GDM1 (cell line): ENCODE measurements around the gene GLT1D1.
"Not testable (repeated sequence)": the region's sequence is repeated elsewhere in the genome, so short reads cannot be mapped to it uniquely, and the experiment has no call there.

ENCODE experiments used
- DNase-seq: peaks from one replicate; lab custom pipeline; 2025; lab: John Stamatoyannopoulos, UW

GLT1D1 gene

DNA sequence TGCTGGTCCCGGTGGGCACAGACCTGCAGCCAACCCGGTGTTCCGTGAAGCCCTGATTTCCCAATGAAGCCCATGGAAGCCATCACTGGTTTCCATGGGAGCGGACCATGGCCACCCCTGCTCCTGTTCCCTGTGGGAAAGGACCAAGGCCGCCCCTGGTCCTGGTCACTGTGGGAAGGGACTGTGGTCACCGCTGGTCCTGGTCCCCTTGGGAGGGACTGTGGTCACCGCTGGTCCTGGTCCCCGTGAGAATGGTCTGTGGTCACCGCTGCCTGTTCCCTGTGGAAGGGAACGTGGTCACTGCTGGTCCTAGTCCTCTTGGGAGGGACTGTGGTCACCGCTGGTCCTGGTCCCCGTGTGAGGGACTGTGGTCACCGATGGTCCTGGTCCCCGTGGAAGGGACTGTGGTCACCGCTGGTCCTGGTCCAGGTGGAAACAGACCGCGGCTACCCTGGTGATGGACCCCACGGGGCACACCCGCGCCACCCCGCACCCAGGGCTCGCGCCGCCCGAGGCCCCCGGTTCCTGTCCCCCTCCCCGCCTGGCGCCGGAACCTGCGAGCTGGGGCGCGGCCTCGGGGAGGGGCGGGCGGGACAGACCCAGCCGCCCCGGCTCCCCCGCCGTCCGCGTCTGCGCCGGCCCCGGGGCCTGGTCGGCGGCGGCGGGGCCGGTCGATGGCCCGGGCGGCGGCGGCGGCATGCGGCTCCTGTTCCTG lies at the start of gene GLT1D1:
Gene GLT1D1 (plus strand): TSS at position 594 of the 715 bp plus-strand sequence. CDS start 104 bp downstream, at position 698.
- no peak for DNase-seq

DNA sequence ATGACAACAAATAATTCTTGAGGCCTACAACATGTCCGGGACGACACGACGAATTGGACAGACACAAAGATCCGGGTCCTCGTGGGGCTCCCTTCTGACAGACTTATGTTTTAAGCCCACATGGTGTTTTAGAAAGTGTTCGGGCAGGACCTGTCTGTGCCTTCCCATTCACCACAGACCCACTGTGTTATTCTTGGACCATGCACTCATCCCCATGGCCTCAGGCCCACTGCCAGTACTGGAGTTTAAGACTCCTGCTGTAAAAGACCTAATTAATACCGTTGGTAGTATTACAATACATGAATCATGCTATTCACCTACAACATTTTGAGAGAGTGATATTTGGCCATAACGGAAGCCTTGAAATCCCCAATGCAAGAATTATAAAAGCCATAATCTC lies 49.5 kb upstream of the GLT1D1 start:
- no peak for DNase-seq

DNA sequence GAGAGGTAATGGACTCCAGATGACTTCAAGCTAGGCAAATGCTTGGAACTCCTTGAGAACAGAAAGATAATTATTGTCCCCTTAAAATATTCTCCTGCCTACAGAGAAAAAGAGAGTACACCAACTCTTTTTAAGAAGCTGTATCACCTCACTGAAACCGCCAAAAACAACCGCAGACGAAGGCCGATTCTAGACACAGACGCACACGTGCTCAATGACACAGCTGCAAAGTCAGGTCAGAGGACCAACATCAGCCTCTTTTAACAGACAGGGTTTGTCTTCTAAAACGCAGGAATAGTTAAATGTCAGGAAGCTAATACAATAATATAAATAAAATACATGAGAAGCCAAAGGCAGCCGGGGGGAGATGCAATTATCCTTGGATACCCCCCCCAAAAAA lies 48.5 kb upstream of the GLT1D1 start:
- no peak for DNase-seq

DNA sequence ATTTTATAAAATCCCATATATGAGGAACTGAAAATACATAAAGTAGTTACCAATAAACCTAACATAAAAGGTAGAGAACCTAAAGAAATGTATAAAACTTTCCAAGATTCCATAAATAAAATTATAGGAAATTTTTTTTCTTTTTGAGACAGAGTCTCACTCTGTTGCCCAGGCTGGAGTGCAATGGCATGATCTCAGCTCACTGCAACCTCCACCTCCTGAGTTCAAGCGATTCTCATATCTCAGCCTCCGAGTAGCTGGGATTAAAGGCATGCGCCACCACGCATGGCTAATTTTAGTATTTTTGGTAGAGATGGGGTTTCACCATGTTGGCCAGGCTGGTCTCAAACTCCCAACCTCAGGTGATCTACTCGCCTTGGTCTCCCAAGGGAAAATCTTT lies 47.9 kb upstream of the GLT1D1 start:
- DNase-seq = not testable (repeated sequence)

DNA sequence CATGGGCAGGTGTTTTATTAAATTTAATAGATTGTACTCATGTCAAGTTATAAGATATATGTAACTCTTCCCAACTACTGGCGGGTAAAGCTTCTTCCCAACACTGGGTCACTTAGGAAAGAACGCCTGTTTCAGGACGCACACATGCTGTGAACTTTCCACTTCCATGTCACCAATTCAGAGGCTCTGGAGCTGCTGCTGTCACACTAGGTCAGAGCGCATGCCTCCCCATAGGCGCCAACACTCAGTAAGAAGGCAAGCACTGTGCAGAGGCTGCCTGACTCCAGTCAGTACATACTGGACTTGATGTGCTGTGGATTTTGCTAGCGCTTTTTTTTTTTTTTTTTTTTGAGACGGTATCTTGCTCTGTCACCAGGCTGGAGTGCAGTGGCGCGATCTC lies 46.7 kb upstream of the GLT1D1 start:
- no peak for DNase-seq

DNA sequence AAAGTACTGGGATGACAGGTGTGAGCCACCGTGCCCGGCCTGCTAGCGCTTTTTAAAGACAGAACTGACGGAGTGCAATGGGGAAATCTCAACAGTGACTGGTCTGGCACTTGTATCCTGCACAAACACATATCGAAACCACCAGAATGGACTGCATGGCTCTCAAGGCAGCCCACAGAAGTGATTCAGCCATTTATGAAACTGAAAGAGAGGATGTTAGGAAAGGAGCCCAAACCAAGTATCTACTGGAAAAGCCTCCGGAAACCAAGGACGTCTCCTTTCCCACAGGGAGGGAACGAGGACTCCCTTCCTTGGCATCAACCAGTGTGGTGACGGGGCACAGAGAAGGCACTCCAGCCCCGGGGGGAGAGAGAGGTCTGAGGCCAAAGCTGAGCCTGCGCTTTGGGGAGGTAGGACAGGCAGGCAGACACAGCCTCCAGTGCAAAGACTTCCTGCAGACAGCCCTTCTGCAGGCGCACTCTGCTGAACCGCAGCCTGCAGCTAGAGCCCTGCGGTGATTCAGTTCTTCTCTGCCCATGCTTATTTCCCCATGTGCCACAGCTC lies 46.0 kb upstream of the GLT1D1 start:
- no peak for DNase-seq

DNA sequence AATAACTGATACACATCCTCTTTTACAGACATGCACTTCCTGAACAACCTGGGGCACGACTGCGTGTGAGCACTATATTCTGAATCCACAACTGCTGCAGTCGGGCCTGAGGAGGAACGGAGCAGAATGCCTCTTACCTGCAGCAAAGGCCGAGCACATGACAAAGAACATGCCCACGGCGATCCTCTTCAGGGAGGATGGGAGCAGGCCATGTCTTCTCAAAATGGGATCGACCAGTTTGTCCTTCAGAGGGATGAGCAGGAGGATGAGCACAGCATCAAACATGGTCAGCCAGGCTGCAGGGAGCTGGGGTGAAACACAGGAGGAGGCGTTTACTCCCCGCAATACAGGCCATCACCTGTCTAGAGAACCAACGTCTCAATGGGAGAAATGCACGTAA lies 44.6 kb upstream of the GLT1D1 start:
- no peak for DNase-seq

DNA sequence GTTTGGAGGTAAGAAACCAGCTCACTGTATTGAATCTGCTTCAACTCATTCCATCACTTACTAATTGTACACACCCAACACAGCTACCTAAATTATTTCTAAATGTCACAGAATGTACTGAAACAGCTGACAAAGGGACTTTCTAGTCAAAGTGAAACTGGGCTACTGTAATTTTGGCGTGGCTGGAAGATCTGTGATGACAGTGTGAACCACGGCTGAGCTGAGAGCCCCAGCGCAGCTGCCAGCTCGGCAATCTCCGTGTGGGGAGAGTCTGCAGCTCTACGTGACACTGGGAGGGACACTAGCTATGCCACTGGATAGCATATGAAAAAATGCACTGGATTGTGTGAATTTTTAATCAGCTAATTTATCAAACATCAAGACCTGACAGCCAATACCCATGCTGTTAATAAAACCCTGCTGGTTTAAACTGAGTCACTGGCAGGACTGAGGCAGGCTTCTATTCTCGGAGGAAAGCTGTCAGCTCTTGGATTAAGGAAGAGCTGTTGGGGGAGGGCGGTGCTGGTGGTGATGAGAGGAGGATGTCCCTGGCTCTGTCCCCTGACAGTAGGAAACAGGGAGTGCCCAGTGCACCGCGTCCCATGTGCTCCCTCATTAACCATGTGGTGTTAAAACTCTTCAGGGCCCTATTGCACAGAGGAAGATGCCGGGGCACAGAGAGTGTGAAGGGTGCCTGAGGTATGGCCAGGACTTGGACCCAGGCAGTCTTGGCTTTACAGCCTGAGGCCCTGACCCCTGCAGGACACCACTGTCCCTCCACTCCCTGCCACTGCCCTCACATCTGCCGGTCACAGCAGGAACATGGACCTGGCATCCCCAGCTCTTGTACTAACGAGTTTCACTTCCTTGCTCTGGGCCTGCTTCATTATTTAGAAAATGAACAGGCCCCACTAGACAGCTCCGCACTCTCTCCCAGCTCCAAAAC lies 42.8 kb upstream of the GLT1D1 start:
- DNase-seq = no peak

DNA sequence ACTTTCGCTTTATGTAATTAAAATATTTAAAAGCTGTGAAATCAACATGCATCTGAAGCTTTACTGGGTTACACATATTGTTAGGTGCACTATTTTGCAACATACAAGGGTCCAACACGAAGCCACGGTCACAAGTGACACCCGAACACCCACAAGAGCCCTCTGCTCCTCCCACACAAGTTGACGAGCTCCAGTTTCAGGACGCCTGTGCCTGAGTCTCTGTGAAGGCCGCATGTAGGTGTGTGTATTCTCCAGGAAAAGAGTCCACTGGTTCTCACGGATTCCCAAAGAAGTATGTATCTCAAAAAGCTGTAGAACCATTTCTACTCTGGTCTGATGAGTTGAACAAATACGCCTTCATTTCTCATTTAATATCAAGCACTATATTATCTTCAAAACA lies 41.5 kb upstream of the GLT1D1 start:
- DNase-seq = no peak

DNA sequence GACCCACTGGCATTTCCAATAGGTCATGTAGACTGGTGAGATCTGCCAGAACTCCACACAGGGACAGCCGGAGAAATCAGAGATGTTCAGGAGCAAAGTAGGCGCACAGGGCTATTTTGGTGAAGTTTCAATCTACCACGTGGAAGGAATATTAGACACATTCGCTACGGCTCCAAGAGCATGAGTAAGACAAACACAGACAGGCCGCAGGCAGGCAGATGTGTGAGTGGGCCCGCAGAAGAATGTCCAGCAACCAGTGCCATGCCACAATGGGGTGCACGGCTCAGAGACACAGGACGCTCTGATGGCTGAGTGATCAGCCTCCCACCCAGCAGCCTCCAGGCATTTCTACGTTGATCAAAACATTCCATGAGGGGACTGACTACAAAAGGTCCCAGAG lies 39.9 kb upstream of the GLT1D1 start:
- DNase-seq = no peak

DNA sequence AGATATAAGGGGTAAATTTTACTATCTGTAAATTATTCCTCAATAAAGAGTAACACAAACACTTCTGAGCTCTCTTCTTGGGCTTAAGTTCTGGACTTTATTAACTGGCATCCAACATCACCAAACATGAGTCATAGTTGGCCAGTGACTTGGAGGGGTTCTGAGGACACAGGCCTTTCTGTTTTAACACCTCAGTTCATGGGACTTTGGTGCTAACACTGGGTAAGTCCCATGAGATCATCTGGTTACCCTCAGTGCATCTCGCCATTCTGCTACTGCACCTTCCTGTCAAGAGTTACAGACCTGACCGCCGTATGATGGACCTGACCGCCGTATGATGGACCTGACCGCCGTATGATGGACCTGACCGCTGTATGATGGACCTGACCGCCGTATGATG lies 39.4 kb upstream of the GLT1D1 start:
- no peak for DNase-seq

DNA sequence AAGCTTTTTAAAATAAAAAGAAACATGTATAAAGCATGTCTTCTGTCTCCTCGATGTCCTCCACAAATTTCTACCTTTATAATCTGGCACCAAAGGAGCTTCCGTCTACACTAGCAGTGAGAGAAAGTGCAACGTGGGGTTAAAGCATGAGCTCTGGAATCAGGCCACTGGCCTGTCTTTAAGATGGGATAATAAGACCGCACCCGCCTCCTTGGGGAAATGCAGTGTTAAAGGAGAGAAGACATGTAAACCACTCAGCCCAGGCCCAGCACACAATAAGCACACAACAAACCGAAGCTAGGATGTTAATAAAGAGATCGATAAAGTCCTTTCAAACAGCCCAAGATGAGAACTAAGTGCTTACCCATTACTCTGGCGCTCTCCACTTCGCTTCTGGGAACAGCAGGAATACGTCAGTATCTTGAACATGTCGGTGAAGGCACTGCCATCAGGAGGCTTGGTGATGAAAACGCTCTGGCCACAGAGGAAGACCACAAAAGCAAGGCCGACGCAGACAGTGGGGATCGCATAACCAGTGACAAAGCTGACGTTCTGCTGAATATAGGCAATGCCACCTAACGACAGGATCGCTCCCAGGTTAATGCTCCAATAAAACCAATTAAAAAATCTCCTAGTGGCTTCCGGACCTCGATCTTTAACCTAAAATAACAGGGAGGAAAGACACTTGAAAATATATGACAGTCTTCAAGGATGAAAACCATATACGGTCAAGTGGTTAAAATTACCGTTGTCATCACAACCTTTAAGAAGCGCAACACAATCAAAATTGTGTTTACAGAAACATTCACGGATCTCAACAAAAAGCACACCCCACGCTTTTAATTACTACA lies 38.6 kb upstream of the GLT1D1 start:
- DNase-seq = no peak

DNA sequence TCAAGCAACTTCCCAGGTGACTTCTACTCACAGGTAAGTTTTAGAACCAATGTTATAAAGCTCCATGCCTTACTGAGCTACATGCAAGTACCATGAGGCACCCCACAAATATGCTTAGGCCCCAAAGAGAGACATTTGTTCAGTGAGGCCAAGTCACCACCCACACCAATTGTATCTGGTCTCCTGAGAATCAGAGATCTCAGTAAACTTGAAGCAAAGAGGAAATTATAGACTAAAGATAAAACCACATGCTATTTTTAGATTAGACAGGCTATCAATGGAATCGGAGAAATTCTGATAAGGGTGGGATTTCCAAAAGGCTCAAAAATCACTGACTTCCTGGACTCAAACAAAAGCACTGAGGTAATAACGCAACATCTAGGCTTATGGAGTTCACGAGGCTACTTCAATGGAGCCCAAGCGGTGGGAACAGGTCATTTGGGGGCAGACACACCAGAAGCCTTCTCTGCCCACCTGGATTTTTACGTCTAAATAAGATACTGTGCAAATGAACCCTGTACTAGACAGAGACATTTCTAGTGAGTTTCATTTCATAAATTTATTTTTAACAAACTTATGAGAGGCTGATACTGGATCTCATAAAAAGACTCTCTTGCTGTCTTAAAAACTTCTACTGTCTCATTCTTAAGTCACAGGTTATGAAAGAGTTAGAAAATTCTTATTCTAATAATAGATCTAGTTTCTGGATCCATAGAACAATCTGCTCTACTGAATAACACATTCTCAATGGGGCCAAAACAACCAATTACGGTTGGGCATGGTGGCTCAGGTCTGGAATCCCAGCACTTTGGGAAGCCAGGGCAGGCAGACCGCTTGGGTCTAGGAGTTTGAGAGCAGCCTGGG lies 37.3 kb upstream of the GLT1D1 start:
- no peak for DNase-seq

DNA sequence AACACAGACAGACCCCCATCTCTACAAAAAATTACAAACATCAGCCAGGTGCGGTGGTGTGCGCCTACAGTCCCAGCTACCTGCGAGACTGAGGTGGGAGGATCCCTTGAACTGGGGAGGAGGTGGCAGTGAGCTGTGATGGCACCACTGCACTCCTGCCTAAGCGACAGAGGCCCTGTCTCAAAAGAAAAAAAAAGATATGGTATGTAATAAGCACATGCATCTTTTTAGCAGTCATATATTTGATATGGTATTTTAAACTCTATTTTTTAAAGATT lies 36.7 kb upstream of the GLT1D1 start:
- no peak for DNase-seq

DNA sequence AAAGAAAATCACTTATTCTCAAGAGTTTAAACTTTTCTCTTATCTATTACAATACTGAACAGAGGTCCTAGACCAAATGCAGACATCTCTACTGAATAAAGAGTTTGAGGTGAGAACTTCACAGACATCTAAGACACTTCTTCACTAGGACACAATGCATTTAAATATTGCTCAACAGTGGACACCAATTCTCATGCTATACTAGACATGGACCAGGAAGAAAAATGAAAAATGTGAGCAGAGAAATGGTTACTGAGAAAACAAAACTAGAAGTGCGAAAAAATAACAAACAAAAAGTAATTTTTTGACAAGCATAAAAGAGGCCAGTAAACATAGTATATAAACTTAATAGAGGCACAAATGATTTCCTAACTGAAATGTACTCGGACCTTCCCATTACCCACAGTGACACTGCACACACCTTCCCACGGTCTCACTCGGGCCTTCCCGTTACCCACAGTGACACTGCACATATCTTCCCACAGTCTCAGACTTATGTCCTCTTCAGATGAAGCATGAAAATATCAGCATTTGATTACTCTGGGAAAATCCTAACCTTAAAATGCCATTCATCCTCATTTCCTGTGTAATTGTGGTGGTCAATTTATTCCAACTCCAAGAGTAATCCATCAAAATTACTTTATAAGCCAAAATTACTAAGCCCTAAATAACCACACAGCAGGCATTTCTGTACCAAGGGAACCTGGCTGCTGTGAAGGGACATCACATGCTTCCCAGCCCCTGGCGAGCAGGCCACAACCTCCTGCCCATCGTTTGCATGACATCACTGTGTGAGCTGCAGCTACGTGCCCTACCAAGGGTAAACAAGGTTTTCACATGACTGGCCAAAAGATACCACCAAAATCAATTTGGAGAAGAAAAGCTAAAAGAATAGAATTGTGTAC lies 35.9 kb upstream of the GLT1D1 start:
- no peak for DNase-seq

DNA sequence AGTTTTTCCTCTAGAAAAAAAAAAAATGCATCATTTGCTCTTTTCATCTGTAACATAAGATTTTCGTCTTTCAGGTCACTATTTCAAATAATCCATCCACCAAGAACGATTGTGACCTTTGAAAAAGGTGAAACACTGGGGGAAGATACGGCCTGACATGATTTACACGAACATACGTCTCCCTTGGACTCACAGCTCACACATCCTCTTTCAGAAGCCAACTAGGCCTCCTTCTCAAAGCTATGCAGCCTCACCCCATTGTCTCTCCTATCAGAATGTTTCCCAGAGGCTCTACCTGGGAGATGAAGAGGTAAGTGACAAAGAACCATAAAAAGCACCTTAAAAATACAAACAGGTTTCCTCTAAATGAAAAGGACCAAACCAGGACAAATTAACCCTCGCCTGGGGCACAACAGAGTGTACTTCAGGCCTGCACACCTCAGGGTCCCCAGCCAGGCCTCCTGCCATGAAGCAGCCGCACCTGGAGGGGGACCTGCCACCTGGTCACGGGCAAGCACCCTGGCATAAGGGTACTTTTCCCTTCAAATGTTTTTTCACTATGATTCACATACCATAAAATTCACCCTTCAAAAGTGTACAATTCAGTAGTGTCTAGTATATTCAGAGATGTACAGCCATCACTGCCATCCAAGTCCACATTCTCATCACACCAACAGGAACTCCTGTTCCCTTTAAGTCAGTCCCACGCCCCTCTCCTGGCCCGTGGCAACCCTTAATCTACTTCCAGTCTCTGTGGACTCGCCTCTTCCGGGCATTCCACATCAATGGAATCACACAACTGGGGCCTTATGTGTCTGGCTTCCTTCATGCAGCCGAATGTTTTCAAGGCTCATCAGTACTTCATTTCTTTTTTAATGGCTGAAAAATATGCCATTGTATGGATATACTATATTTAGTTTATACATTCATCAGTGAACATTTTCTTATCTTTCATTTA lies 34.9 kb upstream of the GLT1D1 start:
- no peak for DNase-seq

DNA sequence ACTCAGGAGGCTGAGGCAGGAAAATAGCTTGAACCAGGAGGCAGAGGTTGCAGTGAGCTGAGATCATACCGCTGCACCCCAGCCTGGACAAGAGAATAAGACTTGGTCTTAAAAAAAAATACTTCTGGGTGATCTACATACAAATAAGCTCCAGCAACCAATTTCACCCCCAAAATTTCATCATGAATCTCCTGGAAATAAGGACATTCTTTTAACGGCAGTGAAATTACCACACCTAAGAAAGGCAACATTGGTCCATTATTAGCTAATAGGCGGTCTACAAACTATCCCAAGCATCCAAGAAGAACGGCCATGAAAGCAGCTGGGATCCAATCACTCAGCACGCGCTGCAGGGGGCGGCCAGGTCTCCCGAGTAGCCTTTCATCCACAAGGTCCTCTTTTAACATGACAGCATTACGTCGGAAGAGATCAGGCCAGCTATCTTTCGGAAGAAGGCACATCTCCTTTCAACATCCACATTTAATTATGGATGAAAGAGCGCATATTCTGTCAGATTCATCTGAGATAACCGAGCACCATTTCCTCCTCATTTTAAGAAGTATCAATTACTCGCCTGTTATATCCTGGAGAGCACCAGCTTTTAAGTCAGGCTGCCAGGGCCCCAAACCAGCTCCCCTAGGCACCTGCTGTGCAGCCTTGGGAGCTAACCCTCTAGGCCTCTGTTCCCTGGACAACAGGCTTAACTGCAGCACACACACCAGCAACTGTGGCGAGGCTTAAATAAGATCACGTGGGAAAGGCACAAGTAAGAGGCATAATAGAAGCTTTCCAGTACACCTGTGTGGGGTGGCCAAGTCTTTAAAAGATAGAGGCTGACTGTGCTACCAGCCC lies 33.8 kb upstream of the GLT1D1 start:
- DNase-seq = no peak

DNA sequence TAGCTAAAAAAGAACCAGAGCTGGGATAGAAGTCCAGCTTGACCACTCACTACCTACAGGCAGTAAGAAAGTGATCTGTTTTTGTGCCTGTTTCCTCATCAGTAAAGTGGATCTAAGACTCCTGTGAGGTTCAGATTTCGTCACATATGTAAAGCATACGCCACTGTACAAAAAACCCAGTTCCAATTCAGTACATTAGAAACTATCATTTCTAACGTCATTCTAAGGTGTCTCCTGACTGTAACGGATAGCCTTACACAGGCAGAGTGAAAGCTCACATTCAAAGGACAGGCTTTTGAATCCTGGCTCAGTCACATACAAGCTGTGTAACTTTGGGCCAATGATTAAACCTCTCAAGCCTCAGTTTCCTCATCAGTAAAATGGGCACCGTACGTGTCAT lies 33.0 kb upstream of the GLT1D1 start:
- no peak for DNase-seq
